Fibroblast of villous mesenchyme (primary cell): ENCODE results near the gene CHPF2. TPM values are rescaled to one million over a fixed set of nuclear protein-coding genes. Genes with fewer than 3 reads are reported as not detected.
A peak's percentile ranks its signal among the peaks of the same experiment; 100 is the strongest.

Experiments
- DNase-seq: peaks from one replicate; pipeline ENCODE4 v3.0.0-alpha.2; 2010; ENCODE audit warnings: low read depth
- H3K4me3 ChIP-seq: 2 replicates; pipeline ENCODE4 v1.5.1; 2011; ENCODE audit warnings: low read depth, mild to moderate bottlenecking, low read length
- CTCF ChIP-seq: IDR thresholded peaks from 2 replicates; pipeline ENCODE4 v1.5.1; 2012; ENCODE audit warnings: low read depth, mild to moderate bottlenecking, low read length; ENCODE audit not compliant: insufficient read depth
- total RNA-seq: library from RNA; depleted of rRNA; stranded (reverse); fragments of >200 nt; gene quantifications from 2 replicates; pipeline ENCODE4 v1.2.3, GENCODE V29; 2012

CHPF2 gene
- total RNA-seq, 1 donor, result 90.7 TPM

- no peak for DNase-seq
- no peak overlapping the region for H3K4me3 ChIP-seq
- no peak for TF ChIP-seq CTCF
Observed at GRCh38 chr7:151264615-151265014, 32.3 kb downstream of the CHPF2 start.

- no peak overlapping the region for H3K4me3 ChIP-seq
- no peak for DNase-seq
- TF ChIP-seq CTCF, result no peak
Observed at GRCh38 chr7:151265351-151265931, 33.2 kb downstream of the CHPF2 start.

- no peak for DNase-seq
- no peak for TF ChIP-seq CTCF
- no peak overlapping the region for H3K4me3 ChIP-seq
Observed at GRCh38 chr7:151269511-151269910, 37.2 kb downstream of the CHPF2 start.

GRCh38 chr7:151271699-151272355 lies 39.5 kb downstream of the CHPF2 start:
- peak; percentile 88 for DNase-seq
- no peak overlapping the region for H3K4me3 ChIP-seq
- TF ChIP-seq CTCF, result no peak

GRCh38 chr7:151272405-151272804 lies 40.1 kb downstream of the CHPF2 start:
- DNase-seq, result no peak
- H3K4me3 ChIP-seq, result no peak overlapping the region
- no peak for TF ChIP-seq CTCF

GRCh38 chr7:151272877-151273276 lies 40.6 kb downstream of the CHPF2 start:
- no peak for TF ChIP-seq CTCF
- no peak overlapping the region for H3K4me3 ChIP-seq
- no peak for DNase-seq
